COLO829 (cell line): ENCODE data around the gene SCGB2B2.
"Not testable (repeated sequence)": the region's sequence is repeated elsewhere in the genome, so short reads cannot be mapped to it uniquely, and the experiment has no call there.

Experiments
- DNase-seq: peaks from one replicate; pipeline ENCODE4 v3.0.0; 2012; ENCODE audit warnings: low spot score

SCGB2B2 gene

GRCh38 chr19:34668690-34669089, 8.3 kb downstream of the SCGB2B2 start:
- DNase-seq, result not testable (repeated sequence)

GRCh38 chr19:34668077-34668689, 8.8 kb downstream of the SCGB2B2 start:
- DNase-seq, result not testable (repeated sequence)

GRCh38 chr19:34667349-34668076, 9.4 kb downstream of the SCGB2B2 start:
- DNase-seq, result no peak

- no peak for DNase-seq
These were observed 10.0 kb downstream of the SCGB2B2 start for GRCh38 chr19:34666958-34667265.

- no peak for DNase-seq
These were observed 10.6 kb downstream of the SCGB2B2 start for GRCh38 chr19:34666200-34666957.

- DNase-seq, result not testable (repeated sequence)
These were observed 11.7 kb downstream of the SCGB2B2 start for GRCh38 chr19:34665275-34665674.

- DNase-seq, result no peak
These were observed 12.1 kb downstream of the SCGB2B2 start for GRCh38 chr19:34664870-34665269.

GRCh38 chr19:34664168-34664567, 12.8 kb downstream of the SCGB2B2 start:
- no peak for DNase-seq

- no peak for DNase-seq
These were observed 14.0 kb downstream of the SCGB2B2 start for GRCh38 chr19:34662919-34663318.

- no peak for DNase-seq
These were observed 15.6 kb downstream of the SCGB2B2 start for GRCh38 chr19:34661357-34661756.

- DNase-seq, result no peak
These were observed 21.3 kb downstream of the SCGB2B2 start for GRCh38 chr19:34655651-34656050.

GRCh38 chr19:34654796-34655195, 22.2 kb downstream of the SCGB2B2 start:
- DNase-seq, result no peak

- DNase-seq, result no peak
These were observed 25.2 kb downstream of the SCGB2B2 start for GRCh38 chr19:34651747-34652146.

GRCh38 chr19:34649886-34650543, 26.9 kb downstream of the SCGB2B2 start:
- no peak for DNase-seq

- no peak for DNase-seq
These were observed 31.4 kb downstream of the SCGB2B2 start for GRCh38 chr19:34645551-34645950.

- DNase-seq, result no peak
These were observed 31.9 kb downstream of the SCGB2B2 start for GRCh38 chr19:34644991-34645461.

GRCh38 chr19:34642241-34642640, 34.7 kb downstream of the SCGB2B2 start:
- DNase-seq, result no peak

GRCh38 chr19:34639491-34640085, 37.4 kb downstream of the SCGB2B2 start:
- peak; percentile 30 for DNase-seq

GRCh38 chr19:34633802-34634201, 43.2 kb downstream of the SCGB2B2 start:
- no peak for DNase-seq
